ENCODE measurements around the gene PLCD1. TPM values are rescaled to one million over a fixed set of nuclear protein-coding genes. Genes with fewer than 3 reads are reported as not detected.

PLCD1 gene
- total and polyA plus RNA-seq, 2 of the 8 experiments (the other 6 are each of a cell fraction or from before 2014, with no cell fraction given), result 15.3 to 19.2 TPM

DNA sequence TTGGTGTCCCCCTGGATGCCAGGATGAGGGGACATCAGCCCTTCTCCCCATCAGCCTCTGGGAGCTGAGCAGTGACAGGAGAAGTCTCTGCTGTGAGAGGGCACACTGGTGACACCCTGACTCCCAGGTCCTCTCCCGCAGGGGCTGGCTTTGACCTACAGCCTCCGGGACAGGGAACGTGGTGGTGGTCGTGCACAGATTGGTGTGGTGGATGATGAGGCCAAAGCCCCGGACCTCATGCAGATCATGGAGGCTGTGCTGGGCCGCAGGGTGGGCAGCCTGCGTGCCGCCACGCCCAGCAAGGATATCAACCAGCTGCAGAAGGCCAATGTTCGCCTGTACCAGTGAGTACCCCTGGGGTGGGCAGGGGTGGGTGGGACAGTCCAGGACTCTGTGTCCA is 32.1 kb downstream of the PLCD1 start (continued):
- no peak for TF ChIP-seq CREB1 (IDR thresholded peaks at IDR 0.05)
